ENCODE measurements around the gene ISG15. TPM values are rescaled to one million over a fixed set of nuclear protein-coding genes. Genes with fewer than 3 reads are reported as not detected.
A peak's percentile ranks its signal among the peaks of the same experiment; 100 is the strongest.

The ISG15 gene
- total RNA-seq, 1 experiment from 2014 or later, result 63.1 TPM

DNA sequence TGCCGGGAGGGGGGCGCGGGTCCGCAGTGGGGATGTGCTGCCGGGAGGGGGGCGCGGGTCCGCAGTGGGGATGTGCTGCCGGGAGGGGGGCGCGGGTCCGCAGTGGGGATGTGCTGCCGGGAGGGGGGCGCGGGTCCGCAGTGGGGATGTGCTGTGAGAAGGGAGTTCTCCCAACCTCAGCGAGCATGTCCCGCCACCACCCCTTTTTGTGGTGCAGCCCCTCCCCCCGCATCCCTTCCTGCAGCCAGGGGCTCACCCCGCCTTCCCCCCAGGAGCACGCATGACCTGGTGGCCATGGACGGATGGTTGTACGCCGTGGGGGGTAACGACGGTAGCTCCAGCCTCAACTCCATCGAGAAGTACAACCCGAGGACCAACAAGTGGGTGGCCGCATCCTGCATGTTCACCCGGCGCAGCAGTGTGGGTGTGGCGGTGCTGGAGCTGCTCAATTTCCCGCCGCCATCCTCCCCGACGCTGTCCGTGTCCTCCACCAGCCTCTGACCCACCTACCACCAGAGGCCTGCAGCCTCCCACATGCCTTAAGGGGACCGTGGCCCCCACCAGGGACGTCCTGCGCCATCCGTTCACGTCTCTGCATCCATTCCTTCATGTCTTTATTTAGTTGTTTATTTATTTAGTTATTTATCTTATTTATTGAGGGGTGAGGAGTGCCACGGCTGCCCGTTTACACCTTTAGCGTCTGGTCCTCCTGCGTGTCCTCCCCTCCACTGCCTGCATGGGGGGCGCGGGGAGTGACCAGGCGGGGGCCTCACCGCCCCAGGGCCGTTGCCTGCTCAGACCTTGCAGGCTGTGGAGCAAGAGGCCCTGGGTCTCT lies 48.4 kb upstream of the ISG15 start:
- Histone ChIP-seq H3K9me3 (no peaks in the 10 kb centered on the region), H3K27me3 (replicated peaks; ENCODE audit: control insufficient read depth, insufficient read depth, low read length) (no peaks in the 10 kb centered on the region), H3K4me3 (ENCODE audit: low read depth, low read length) (no peak overlapping the region), H3K36me3 (ENCODE audit: control insufficient read depth, insufficient read depth, low read length) (no peaks in the 10 kb centered on the region), H3K4me1 (peaks cover 6% of the 10 kb centered on the region)
- Mint-ChIP-seq H3K36me3 (ENCODE audit: insufficient read depth, unreplicated experiment) (peaks cover 13% of the 10 kb centered on the region), H3K27me3 (ENCODE audit: insufficient read depth, unreplicated experiment) (no peaks in the 10 kb centered on the region), H3K4me1 (ENCODE audit: low read depth, unreplicated experiment) (no peaks in the 10 kb centered on the region), H3K9me3 (ENCODE audit: unreplicated experiment) (no peaks in the 10 kb centered on the region), H3K4me3 (ENCODE audit: unreplicated experiment) (no peak overlapping the region), H3K27ac (ENCODE audit: unreplicated experiment) (no peak overlapping the region)
- ChIA-PET POLR2A (no interaction called here), CTCF (no interaction called here)
- TF ChIP-seq, protein P1, sequence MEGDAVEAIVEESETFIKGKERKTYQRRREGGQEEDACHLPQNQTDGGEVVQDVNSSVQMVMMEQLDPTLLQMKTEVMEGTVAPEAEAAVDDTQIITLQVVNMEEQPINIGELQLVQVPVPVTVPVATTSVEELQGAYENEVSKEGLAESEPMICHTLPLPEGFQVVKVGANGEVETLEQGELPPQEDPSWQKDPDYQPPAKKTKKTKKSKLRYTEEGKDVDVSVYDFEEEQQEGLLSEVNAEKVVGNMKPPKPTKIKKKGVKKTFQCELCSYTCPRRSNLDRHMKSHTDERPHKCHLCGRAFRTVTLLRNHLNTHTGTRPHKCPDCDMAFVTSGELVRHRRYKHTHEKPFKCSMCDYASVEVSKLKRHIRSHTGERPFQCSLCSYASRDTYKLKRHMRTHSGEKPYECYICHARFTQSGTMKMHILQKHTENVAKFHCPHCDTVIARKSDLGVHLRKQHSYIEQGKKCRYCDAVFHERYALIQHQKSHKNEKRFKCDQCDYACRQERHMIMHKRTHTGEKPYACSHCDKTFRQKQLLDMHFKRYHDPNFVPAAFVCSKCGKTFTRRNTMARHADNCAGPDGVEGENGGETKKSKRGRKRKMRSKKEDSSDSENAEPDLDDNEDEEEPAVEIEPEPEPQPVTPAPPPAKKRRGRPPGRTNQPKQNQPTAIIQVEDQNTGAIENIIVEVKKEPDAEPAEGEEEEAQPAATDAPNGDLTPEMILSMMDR (IDR thresholded peaks at IDR 0.05; ENCODE audit: insufficient read depth in 1 of 2, low read depth in 1 of 2, low read length in 1 of 2, severe bottlenecking in 1 of 2, unreplicated experiment in 1 of 2), result no peak
- no TSS peak for BruUV-seq (replicated peaks)
- no peak for DNase-seq
- intact Hi-C loops (cut with micrococcal nuclease; ENCODE audit: unreplicated experiment), result no loop called here

DNA sequence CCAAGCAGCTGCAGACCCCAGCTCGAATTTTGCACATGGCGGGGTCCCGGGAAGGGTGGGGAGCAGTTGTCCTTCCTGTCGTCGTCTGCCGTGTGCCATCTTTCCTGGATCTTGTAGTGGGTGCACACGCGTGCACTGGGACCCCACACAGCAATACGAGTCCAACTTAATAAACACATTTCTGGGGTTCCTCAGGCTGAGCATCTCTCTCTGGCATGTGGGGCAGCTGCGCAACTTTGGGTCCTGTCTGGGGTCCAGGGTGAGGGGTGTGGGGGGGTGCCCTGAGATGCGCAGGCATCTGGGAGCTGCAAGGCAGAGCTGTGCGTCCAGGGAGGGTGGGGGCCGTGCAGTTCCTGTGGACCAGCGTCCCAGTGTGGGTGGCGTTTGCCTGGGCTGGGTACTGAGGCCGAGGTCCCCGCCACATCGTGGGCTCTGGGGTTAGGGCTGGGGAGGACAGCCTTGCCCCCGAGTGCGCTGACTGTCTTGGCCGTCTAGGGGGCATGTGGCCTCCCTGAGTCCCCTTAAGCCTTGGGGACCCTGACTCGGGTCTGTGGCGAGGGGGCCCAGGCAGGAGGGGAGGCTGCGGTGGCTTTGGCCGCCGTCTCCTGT lies 47.7 kb upstream of the ISG15 start:
- intact Hi-C loops (cut with micrococcal nuclease; ENCODE audit: unreplicated experiment), result no loop called here
- Mint-ChIP-seq H3K9me3 (ENCODE audit: unreplicated experiment) (no peaks in the 10 kb centered on the region), H3K36me3 (ENCODE audit: insufficient read depth, unreplicated experiment) (peaks cover 13% of the 10 kb centered on the region), H3K27me3 (ENCODE audit: insufficient read depth, unreplicated experiment) (no peaks in the 10 kb centered on the region), H3K4me3 (ENCODE audit: unreplicated experiment) (peak overlapping the region; percentile 60), H3K27ac (ENCODE audit: unreplicated experiment) (no peak overlapping the region), H3K4me1 (ENCODE audit: low read depth, unreplicated experiment) (no peaks in the 10 kb centered on the region)
- no TSS peak for BruUV-seq (replicated peaks)
- CTCF ChIA-PET, result no interaction called here
- POLR2A ChIA-PET, result no interaction called here
- Histone ChIP-seq H3K4me3 (ENCODE audit: low read depth, low read length) (no peak overlapping the region; the same call in 1 of the 2 replicates), H3K4me1 (peaks cover 6% of the 10 kb centered on the region), H3K27me3 (replicated peaks; ENCODE audit: control insufficient read depth, insufficient read depth, low read length) (no peaks in the 10 kb centered on the region), H3K36me3 (ENCODE audit: control insufficient read depth, insufficient read depth, low read length) (no peaks in the 10 kb centered on the region), H3K9me3 (no peaks in the 10 kb centered on the region)
- TF ChIP-seq, protein P1 (IDR thresholded peaks at IDR 0.05; ENCODE audit: insufficient read depth in 1 of 2, low read depth in 1 of 2, low read length in 1 of 2, severe bottlenecking in 1 of 2, unreplicated experiment in 1 of 2), result no peak
- no peak for DNase-seq

DNA sequence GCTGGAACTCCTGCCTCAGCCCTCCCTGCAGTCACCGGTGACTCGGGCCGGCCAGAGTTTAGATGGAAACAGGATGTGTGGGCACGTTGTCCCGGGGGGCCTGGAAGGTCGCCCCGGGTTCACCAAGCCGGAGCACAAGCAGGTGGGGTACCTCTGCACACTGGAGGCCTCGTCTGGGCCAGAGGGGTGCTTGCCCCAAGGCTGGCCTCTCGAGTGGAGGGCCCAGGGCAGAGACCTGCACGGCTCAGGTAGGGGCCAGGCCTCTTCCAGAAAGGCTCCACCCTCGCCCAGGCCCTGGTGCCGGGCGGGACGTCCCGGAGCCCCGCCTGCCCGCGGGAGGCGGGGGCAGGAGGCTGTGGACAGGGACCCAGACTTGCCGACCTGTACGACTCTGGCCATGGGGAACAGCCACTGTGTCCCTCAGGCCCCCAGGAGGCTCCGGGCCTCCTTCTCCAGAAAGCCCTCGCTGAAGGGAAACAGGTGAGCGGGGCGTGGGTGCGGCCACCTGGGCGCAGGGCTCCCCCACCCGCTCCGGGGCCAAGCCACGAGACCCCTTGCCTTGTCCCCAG lies 47.1 kb upstream of the ISG15 start, which contains the start of gene PLEKHN1:
Gene PLEKHN1 (plus strand): TSS at position 348 of the 569 bp plus-strand sequence. CDS start 50 bp downstream, at position 398.
- peaks cover 6% of the 10 kb centered on the region for H3K4me1 ChIP-seq
- H3K36me3 Mint-ChIP-seq (ENCODE audit: insufficient read depth, unreplicated experiment), result peaks cover 13% of the 10 kb centered on the region
- H3K9me3 ChIP-seq, result no peaks in the 10 kb centered on the region
- POLR2A ChIA-PET, result interaction anchor here (0.6 to 1.5 kb wide), 5 partner anchors 10 to 307 kb away, joined by 3 to 5 read pairs (median 4); partner anchors contain the start of gene UBE2J2
- no peaks in the 10 kb centered on the region for H3K27me3 Mint-ChIP-seq (ENCODE audit: insufficient read depth, unreplicated experiment)
- no peaks in the 10 kb centered on the region for H3K4me1 Mint-ChIP-seq (ENCODE audit: low read depth, unreplicated experiment)
- no peaks in the 10 kb centered on the region for H3K9me3 Mint-ChIP-seq (ENCODE audit: unreplicated experiment)
- BruUV-seq (replicated peaks), result TSS peak; percentile 74
- CTCF ChIA-PET, result interaction anchor here (1.8 kb wide), 1 partner anchor 10 kb away, joined by 8 read pairs; no protein-coding TSS in a partner anchor
- peak within 1 kb of the TSS; percentile 60 for H3K4me3 Mint-ChIP-seq (ENCODE audit: unreplicated experiment)
- intact Hi-C loops (cut with micrococcal nuclease; ENCODE audit: unreplicated experiment), result no loop called here
- TF ChIP-seq, protein P1 (IDR thresholded peaks at IDR 0.05; ENCODE audit: insufficient read depth in 1 of 2, low read depth in 1 of 2, low read length in 1 of 2, severe bottlenecking in 1 of 2, unreplicated experiment in 1 of 2), result no peak
- no peak within 1 kb of the TSS for H3K27ac Mint-ChIP-seq (ENCODE audit: unreplicated experiment)
- no peaks in the 10 kb centered on the region for H3K36me3 ChIP-seq (ENCODE audit: control insufficient read depth, insufficient read depth, low read length)
- peak; percentile 67 to 73 for DNase-seq
- peak within 1 kb of the TSS; percentile 85 for H3K4me3 ChIP-seq (ENCODE audit: low read depth, low read length)
- no peaks in the 10 kb centered on the region for H3K27me3 ChIP-seq (replicated peaks; ENCODE audit: control insufficient read depth, insufficient read depth, low read length)
